ENCODE data around the gene VPS16.

VPS16 gene

DNA sequence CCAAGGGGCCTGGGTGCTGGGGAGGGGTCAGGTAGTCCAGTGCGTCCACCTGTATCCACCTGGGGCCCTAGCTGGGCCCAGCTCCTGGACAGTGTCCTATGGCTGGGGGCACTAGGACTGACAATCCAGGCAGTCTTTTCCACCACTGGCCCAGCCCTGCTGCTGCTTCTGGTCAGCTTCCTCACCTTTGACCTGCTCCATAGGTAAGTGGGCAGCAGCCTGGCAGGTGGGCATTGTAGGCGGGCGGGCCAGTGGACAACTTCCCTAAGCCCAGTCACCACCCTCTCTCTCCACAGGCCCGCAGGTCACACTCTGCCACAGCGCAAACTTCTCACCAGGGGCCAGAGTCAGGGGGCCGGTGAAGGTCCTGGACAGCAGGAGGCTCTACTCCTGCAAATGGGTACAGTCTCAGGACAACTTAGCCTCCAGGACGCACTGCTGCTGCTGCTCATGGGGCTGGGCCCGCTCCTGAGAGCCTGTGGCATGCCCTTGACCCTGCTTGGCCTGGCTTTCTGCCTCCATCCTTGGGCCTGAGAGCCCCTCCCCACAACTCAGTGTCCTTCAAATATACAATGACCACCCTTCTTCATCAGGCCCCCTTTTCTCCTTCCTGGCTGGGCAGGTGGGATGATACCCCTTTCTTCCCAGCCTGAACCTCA lies 25.2 kb upstream of the VPS16 start:
- Histone ChIP-seq H3K27ac (ENCODE audit: insufficient read depth in 1 of 2, low read depth in 1 of 2, low read length in 2 of 2, poor library complexity in 1 of 2, severe bottlenecking in 2 of 2) (no peak overlapping the region), H3K27me3 (replicated peaks in 2 of 5; ENCODE audit: control insufficient read depth in 4 of 5, insufficient read depth in 5 of 5, low read length in 4 of 5) (peaks cover 0 to 14% (median 5%) of the 10 kb centered on the region in 5 experiments), H3K4me3 (ENCODE audit: control insufficient read depth in 1 of 7, extremely low read depth in 1 of 7, insufficient read depth in 4 of 7, low read depth in 2 of 7, low read length in 6 of 7) (no peak overlapping the region), H3K9me3 (ENCODE audit: control extremely low read depth in 1 of 5, control insufficient read depth in 4 of 5, insufficient read depth in 2 of 5, low read depth in 1 of 5, low read length in 4 of 5) (peaks cover 0 to 8% (median 0%) of the 10 kb centered on the region in 5 experiments), H3K36me3 (ENCODE audit: control insufficient read depth in 4 of 4, insufficient read depth in 4 of 4, low read length in 3 of 4) (no peaks in the 10 kb centered on the region), H3K4me1 (ENCODE audit: control extremely low read depth in 1 of 4, control insufficient read depth in 4 of 4, insufficient read depth in 4 of 4, low read length in 3 of 4) (peaks cover 0 to 24% (median 22%) of the 10 kb centered on the region in 4 experiments)
- WGBS (ENCODE audit: insufficient coverage), result 99% methylated on average over 8 of the region's 8 CpGs
- ChIA-PET CTCF (interaction anchor here (1.3 kb wide), 1 partner anchor 18 kb away, joined by 3 read pairs; no protein-coding TSS in a partner anchor), POLR2A (interaction anchor here (1.0 kb wide), 1 partner anchor 14 kb away, joined by 4 read pairs; no protein-coding TSS in a partner anchor)
- DNase-seq, result no peak

DNA sequence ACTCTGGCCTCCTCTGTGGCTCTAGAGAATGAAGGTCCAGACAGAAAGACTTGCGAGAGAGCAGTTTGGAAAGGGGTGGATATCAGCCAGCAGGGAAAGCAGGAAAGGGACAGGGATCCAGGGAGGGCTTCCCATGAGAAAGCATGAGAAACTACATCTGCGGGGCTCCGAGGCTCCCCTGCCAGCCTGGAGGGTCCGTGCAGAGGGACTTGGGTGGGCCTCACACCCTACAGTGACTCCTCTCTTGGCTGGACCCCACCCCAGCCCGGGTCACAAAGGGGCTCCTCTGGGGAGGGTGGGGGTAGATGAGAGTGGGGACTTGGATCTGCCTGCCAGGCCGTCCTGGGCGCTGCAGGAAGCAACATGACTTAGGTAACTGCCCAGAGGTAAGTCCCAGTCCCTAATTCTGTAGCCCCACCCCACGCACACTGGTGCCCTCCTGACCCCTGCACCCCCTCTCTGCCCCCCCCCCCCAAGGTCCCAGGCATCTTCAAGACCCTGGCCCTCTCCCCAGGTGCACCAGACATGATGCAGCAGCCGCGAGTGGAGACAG lies 24.4 kb upstream of the VPS16 start, which contains the start of gene TMEM239:
TSS of gene TMEM239 (plus strand) at position 335 of the 553 bp plus-strand sequence. CDS start at position 526, 191 bp downstream.
- ChIA-PET POLR2A (no interaction called here), CTCF (no interaction called here)
- WGBS (ENCODE audit: insufficient coverage), result 74% methylated on average over 5 of the region's 10 CpGs
- Histone ChIP-seq H3K27me3 (replicated peaks in 2 of 5; ENCODE audit: control insufficient read depth in 4 of 5, insufficient read depth in 5 of 5, low read length in 4 of 5) (peaks cover 5 to 22% (median 8%) of the 10 kb centered on the region in 5 experiments), H3K4me3 (ENCODE audit: control insufficient read depth in 1 of 7, extremely low read depth in 1 of 7, insufficient read depth in 4 of 7, low read depth in 2 of 7, low read length in 6 of 7) (no peak within 1 kb of the TSS), H3K9me3 (ENCODE audit: control extremely low read depth in 1 of 5, control insufficient read depth in 4 of 5, insufficient read depth in 2 of 5, low read depth in 1 of 5, low read length in 4 of 5) (peaks cover 0 to 7% (median 0%) of the 10 kb centered on the region in 5 experiments), H3K36me3 (ENCODE audit: control insufficient read depth in 4 of 4, insufficient read depth in 4 of 4, low read length in 3 of 4) (no peaks in the 10 kb centered on the region), H3K27ac (ENCODE audit: insufficient read depth in 1 of 2, low read depth in 1 of 2, low read length in 2 of 2, poor library complexity in 1 of 2, severe bottlenecking in 2 of 2) (no peak within 1 kb of the TSS), H3K4me1 (ENCODE audit: control extremely low read depth in 1 of 4, control insufficient read depth in 4 of 4, insufficient read depth in 4 of 4, low read length in 3 of 4) (peaks cover 0 to 27% (median 25%) of the 10 kb centered on the region in 4 experiments)
- no peak for DNase-seq

DNA sequence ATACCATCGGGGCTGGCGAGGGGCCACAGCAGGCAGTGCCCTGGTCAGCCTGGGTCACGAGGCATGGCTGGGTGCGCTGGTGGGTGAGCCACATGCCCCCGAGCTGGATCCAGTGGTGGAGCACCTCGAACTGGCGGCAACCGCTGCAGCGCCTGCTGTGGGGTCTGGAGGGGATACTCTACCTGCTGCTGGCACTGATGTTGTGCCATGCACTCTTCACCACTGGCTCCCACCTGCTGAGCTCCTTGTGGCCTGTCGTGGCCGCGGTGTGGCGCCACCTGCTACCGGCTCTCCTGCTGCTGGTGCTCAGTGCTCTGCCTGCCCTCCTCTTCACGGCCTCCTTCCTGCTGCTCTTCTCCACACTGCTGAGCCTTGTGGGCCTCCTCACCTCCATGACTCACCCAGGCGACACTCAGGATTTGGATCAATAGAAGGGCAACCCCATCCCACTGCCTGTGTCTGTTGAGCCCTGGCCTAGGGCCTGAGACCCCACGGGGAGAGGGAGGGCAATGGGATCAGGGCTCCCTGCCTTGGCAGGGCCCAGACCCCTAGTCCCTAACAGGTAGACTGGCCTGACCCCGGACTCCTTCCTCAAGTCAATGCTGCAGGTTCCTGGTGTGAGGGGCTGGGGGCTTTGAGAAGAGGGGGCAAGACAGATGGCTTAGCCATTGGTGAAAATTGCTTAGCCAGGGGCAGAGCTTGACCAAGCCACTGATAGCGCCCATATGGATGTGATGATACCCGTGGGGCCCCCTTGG lies 23.8 kb upstream of the VPS16 start:
- no peaks in the 10 kb centered on the region for H3K36me3 ChIP-seq (ENCODE audit: control insufficient read depth in 4 of 4, insufficient read depth in 4 of 4, low read length in 3 of 4)
- H3K27ac ChIP-seq (ENCODE audit: insufficient read depth in 1 of 2, low read depth in 1 of 2, low read length in 2 of 2, poor library complexity in 1 of 2, severe bottlenecking in 2 of 2), result no peak overlapping the region
- POLR2A ChIA-PET, result no interaction called here
- DNase-seq, result peak in 2 of 3 donors; percentile 17 to 26
- CTCF ChIA-PET, result interaction anchor here (1.2 kb wide), 1 partner anchor 40 kb away, joined by 3 read pairs; no protein-coding TSS in a partner anchor
- peaks cover 0 to 5% (median 0%) of the 10 kb centered on the region in 5 experiments for H3K9me3 ChIP-seq (ENCODE audit: control extremely low read depth in 1 of 5, control insufficient read depth in 4 of 5, insufficient read depth in 2 of 5, low read depth in 1 of 5, low read length in 4 of 5)
- peaks cover 0 to 32% (median 29%) of the 10 kb centered on the region in 4 experiments for H3K4me1 ChIP-seq (ENCODE audit: control extremely low read depth in 1 of 4, control insufficient read depth in 4 of 4, insufficient read depth in 4 of 4, low read length in 3 of 4)
- WGBS (ENCODE audit: insufficient coverage), result 88% methylated on average over 17 of the region's 20 CpGs
- peaks cover 5 to 28% (median 10%) of the 10 kb centered on the region in 5 experiments for H3K27me3 ChIP-seq (replicated peaks in 2 of 5; ENCODE audit: control insufficient read depth in 4 of 5, insufficient read depth in 5 of 5, low read length in 4 of 5)
- H3K4me3 ChIP-seq (ENCODE audit: control insufficient read depth in 1 of 7, extremely low read depth in 1 of 7, insufficient read depth in 4 of 7, low read depth in 2 of 7, low read length in 6 of 7), result no peak overlapping the region

GRCh38 chr20:2817341-2817726 lies 23.2 kb upstream of the VPS16 start:
- 100% methylated on average over 1 of the region's 2 CpGs for WGBS (ENCODE audit: insufficient coverage)
- Histone ChIP-seq H3K36me3 (ENCODE audit: control insufficient read depth in 4 of 4, insufficient read depth in 4 of 4, low read length in 3 of 4) (no peaks in the 10 kb centered on the region), H3K4me1 (ENCODE audit: control extremely low read depth in 1 of 4, control insufficient read depth in 4 of 4, insufficient read depth in 4 of 4, low read length in 3 of 4) (peaks cover 0 to 37% (median 35%) of the 10 kb centered on the region in 4 experiments), H3K9me3 (ENCODE audit: control extremely low read depth in 1 of 5, control insufficient read depth in 4 of 5, insufficient read depth in 2 of 5, low read depth in 1 of 5, low read length in 4 of 5) (peaks cover 0 to 3% (median 0%) of the 10 kb centered on the region in 5 experiments), H3K27me3 (replicated peaks in 2 of 5; ENCODE audit: control insufficient read depth in 4 of 5, insufficient read depth in 5 of 5, low read length in 4 of 5) (peaks cover 5 to 29% (median 11%) of the 10 kb centered on the region in 5 experiments), H3K27ac (ENCODE audit: insufficient read depth in 1 of 2, low read depth in 1 of 2, low read length in 2 of 2, poor library complexity in 1 of 2, severe bottlenecking in 2 of 2) (no peak overlapping the region), H3K4me3 (ENCODE audit: control insufficient read depth in 1 of 7, extremely low read depth in 1 of 7, insufficient read depth in 4 of 7, low read depth in 2 of 7, low read length in 6 of 7) (no peak overlapping the region)
- DNase-seq, result no peak
- CTCF ChIA-PET, result interaction anchor here (0.9 to 1.2 kb wide), 2 partner anchors 14 to 40 kb away, joined by 3 read pairs; no protein-coding TSS in a partner anchor
- POLR2A ChIA-PET, result no interaction called here

GRCh38 chr20:2817891-2818595 lies 22.5 kb upstream of the VPS16 start:
- POLR2A ChIA-PET, result interaction anchor here (1.3 kb wide), 1 partner anchor 17 kb away, joined by 4 read pairs; no protein-coding TSS in a partner anchor
- H3K4me3 ChIP-seq (ENCODE audit: control insufficient read depth in 1 of 7, extremely low read depth in 1 of 7, insufficient read depth in 4 of 7, low read depth in 2 of 7, low read length in 6 of 7), result no peak overlapping the region
- CTCF ChIA-PET, result interaction anchor here (0.9 to 1.2 kb wide), 2 partner anchors 15 to 41 kb away, joined by 3 read pairs; no protein-coding TSS in a partner anchor
- H3K9me3 ChIP-seq (ENCODE audit: control extremely low read depth in 1 of 5, control insufficient read depth in 4 of 5, insufficient read depth in 2 of 5, low read depth in 1 of 5, low read length in 4 of 5), result no peaks in the 10 kb centered on the region
- no peak for DNase-seq
- H3K4me1 ChIP-seq (ENCODE audit: control extremely low read depth in 1 of 4, control insufficient read depth in 4 of 4, insufficient read depth in 4 of 4, low read length in 3 of 4), result peaks cover 0 to 37% (median 35%) of the 10 kb centered on the region in 4 experiments
- H3K36me3 ChIP-seq (ENCODE audit: control insufficient read depth in 4 of 4, insufficient read depth in 4 of 4, low read length in 3 of 4), result no peaks in the 10 kb centered on the region
- 97% methylated on average over 6 of the region's 7 CpGs for WGBS (ENCODE audit: insufficient coverage)
- no peak overlapping the region for H3K27ac ChIP-seq (ENCODE audit: insufficient read depth in 1 of 2, low read depth in 1 of 2, low read length in 2 of 2, poor library complexity in 1 of 2, severe bottlenecking in 2 of 2)
- H3K27me3 ChIP-seq (replicated peaks in 2 of 5; ENCODE audit: control insufficient read depth in 4 of 5, insufficient read depth in 5 of 5, low read length in 4 of 5), result peaks cover 5 to 29% (median 11%) of the 10 kb centered on the region in 5 experiments

DNA sequence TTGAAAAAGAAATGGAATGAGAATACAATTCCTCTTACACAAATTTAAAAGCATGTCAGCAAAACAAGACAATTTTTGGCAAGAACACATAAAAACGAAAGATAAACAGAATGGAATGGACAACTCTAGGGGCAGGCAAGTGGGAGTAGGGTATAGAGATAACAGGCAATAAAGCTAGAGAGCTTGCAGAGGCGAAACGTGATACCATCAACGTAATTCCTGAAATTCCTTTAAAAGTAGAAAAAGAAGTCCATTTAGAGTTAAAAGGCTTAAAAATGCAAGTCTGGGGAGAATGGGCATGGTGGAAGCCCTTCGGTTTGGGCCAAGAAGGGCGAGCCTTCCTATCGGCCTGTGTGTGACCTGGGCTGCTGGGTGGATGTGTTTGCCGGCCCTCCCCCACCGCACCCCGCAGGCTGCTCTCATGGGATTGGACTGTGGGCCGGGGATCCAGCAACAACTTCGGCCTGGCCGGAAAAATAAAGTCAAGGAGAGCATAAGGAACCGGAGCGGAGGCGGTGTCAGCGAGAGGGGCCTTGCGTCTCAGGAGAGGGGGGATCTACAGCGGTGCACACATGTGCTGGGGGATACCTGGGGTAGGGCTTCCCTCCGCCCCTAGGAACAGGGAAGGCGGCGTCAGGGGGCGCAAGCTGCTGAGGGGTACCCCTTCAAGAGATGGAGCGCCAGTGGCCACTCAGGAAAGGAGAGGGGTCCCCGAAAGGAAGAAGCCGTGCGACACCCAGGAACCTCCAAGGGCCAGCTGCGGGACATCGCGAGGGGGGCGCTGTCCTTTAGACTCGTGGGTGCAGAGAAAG lies 20.3 kb upstream of the VPS16 start:
- Histone ChIP-seq H3K9me3 (ENCODE audit: control extremely low read depth in 1 of 5, control insufficient read depth in 4 of 5, insufficient read depth in 2 of 5, low read depth in 1 of 5, low read length in 4 of 5) (no peaks in the 10 kb centered on the region), H3K4me1 (ENCODE audit: control extremely low read depth in 1 of 4, control insufficient read depth in 4 of 4, insufficient read depth in 4 of 4, low read length in 3 of 4) (peaks cover 0 to 20% (median 18%) of the 10 kb centered on the region in 4 experiments), H3K27me3 (replicated peaks in 2 of 5; ENCODE audit: control insufficient read depth in 4 of 5, insufficient read depth in 5 of 5, low read length in 4 of 5) (peaks cover 5 to 29% (median 11%) of the 10 kb centered on the region in 5 experiments), H3K36me3 (ENCODE audit: control insufficient read depth in 4 of 4, insufficient read depth in 4 of 4, low read length in 3 of 4) (no peaks in the 10 kb centered on the region), H3K4me3 (ENCODE audit: control insufficient read depth in 1 of 7, extremely low read depth in 1 of 7, insufficient read depth in 4 of 7, low read depth in 2 of 7, low read length in 6 of 7) (no peak overlapping the region), H3K27ac (ENCODE audit: insufficient read depth in 1 of 2, low read depth in 1 of 2, low read length in 2 of 2, poor library complexity in 1 of 2, severe bottlenecking in 2 of 2) (no peak overlapping the region)
- 76% methylated on average over 22 of the region's 32 CpGs for WGBS (ENCODE audit: insufficient coverage)
- DNase-seq, result no peak
- ChIA-PET CTCF (interaction anchor here (1.1 kb wide), 1 partner anchor 8 kb away, joined by 3 read pairs; no protein-coding TSS in a partner anchor), POLR2A (no interaction called here)

Measured in common myeloid progenitor, CD34-positive (primary cell).